HG03439 (cell line): ENCODE data around the gene CAMK2D.
"Not testable (repeated sequence)": the region's sequence is repeated elsewhere in the genome, so short reads cannot be mapped to it uniquely, and the experiment has no call there.

Source experiments
- ATAC-seq: cut with Tn5 transposase; IDR thresholded peaks from one replicate; pipeline ENCODE4 v1.9.1; 2021; ENCODE audit warnings: mild to moderate bottlenecking, moderate library complexity; ENCODE audit not compliant: unreplicated experiment

The CAMK2D gene

GRCh38 chr4:113733685-113734084 lies 27.9 kb downstream of the CAMK2D start:
- no peak for ATAC-seq

GRCh38 chr4:113732967-113733527 lies 28.5 kb downstream of the CAMK2D start:
- no peak for ATAC-seq

GRCh38 chr4:113730467-113731216 lies 30.9 kb downstream of the CAMK2D start:
- no peak for ATAC-seq

GRCh38 chr4:113727802-113728201 lies 33.7 kb downstream of the CAMK2D start:
- ATAC-seq: no peak

GRCh38 chr4:113725963-113726362 lies 35.6 kb downstream of the CAMK2D start:
- no peak for ATAC-seq

GRCh38 chr4:113718252-113718651 lies 43.3 kb downstream of the CAMK2D start:
- no peak for ATAC-seq

GRCh38 chr4:113711883-113712662 lies 49.5 kb downstream of the CAMK2D start:
- ATAC-seq: no peak

- no peak for ATAC-seq
Observed at GRCh38 chr4:113708250-113708649, 53.3 kb downstream of the CAMK2D start.

GRCh38 chr4:113707048-113707447 lies 54.5 kb downstream of the CAMK2D start:
- ATAC-seq: no peak

GRCh38 chr4:113705097-113705496 lies 56.4 kb downstream of the CAMK2D start:
- not testable (repeated sequence) for ATAC-seq

- not testable (repeated sequence) for ATAC-seq
Observed at GRCh38 chr4:113702596-113702995, 58.9 kb downstream of the CAMK2D start.

- ATAC-seq: no peak
Observed at GRCh38 chr4:113701169-113701568, 60.4 kb downstream of the CAMK2D start.

GRCh38 chr4:113700602-113701150 lies 60.9 kb downstream of the CAMK2D start:
- no peak for ATAC-seq

GRCh38 chr4:113699772-113700171 lies 61.8 kb downstream of the CAMK2D start:
- no peak for ATAC-seq

- ATAC-seq: no peak
Observed at GRCh38 chr4:113697429-113697828, 64.1 kb downstream of the CAMK2D start.

- no peak for ATAC-seq
Observed at GRCh38 chr4:113695328-113696169, 66.0 kb downstream of the CAMK2D start.

GRCh38 chr4:113694008-113694407 lies 67.5 kb downstream of the CAMK2D start:
- ATAC-seq: no peak

- ATAC-seq: peak; percentile 90
Observed at GRCh38 chr4:113692809-113693411, 68.6 kb downstream of the CAMK2D start.

- ATAC-seq: no peak
Observed at GRCh38 chr4:113691676-113692075, 69.9 kb downstream of the CAMK2D start.

- no peak for ATAC-seq
Observed at GRCh38 chr4:113689394-113689793, 72.1 kb downstream of the CAMK2D start.
